Measurements from ENCODE around the gene COG3.

- TF ChIP-seq CTCF (IDR thresholded peaks at IDR 0.05): no peak
- TF ChIP-seq POLR2A (IDR thresholded peaks at IDR 0.05): no peak
Observed at GRCh38 chr13:45542391-45542790, 77.7 kb downstream of the COG3 start.

Data from heart left ventricle (tissue), 13 donors.